GM12873 (cell line): ENCODE results near the gene VMP1.
A peak's percentile ranks its signal among the peaks of the same experiment; 100 is the strongest.

Experiments
- CTCF ChIP-seq: IDR thresholded peaks from 2 replicates; pipeline ENCODE4 v1.5.1; 2012; ENCODE audit warnings: low read depth, mild to moderate bottlenecking, moderate library complexity, low read length, control low read depth; ENCODE audit not compliant: insufficient read depth; ENCODE audit errors: missing control alignments

The VMP1 gene

GRCh38 chr17:59840329-59841090 lies 133.1 kb downstream of the VMP1 start:
- no peak for TF ChIP-seq CTCF

GRCh38 chr17:59842901-59843652 lies 135.6 kb downstream of the VMP1 start:
- TF ChIP-seq CTCF, result no peak

- TF ChIP-seq CTCF, result no peak
Measured at GRCh38 chr17:59844884-59845594, 137.6 kb downstream of the VMP1 start.

GRCh38 chr17:59845595-59846393 lies 138.3 kb downstream of the VMP1 start:
- peak; percentile 1 for TF ChIP-seq CTCF

- TF ChIP-seq CTCF, result no peak
Measured at GRCh38 chr17:59846394-59847165, 139.1 kb downstream of the VMP1 start.

GRCh38 chr17:59848385-59848668 lies 140.9 kb downstream of the VMP1 start:
- no peak for TF ChIP-seq CTCF
